Stimulated activated naive CD4-positive, alpha-beta T cell (primary cell): ENCODE results near the gene PSMA4.
"Not testable (repeated sequence)": the region's sequence is repeated elsewhere in the genome, so short reads cannot be mapped to it uniquely, and the experiment has no call there.

ENCODE experiments used
- DNase-seq, 6 experiments: peaks; one replicate each; lab custom pipeline; 2025; lab: John Stamatoyannopoulos, UW

Gene PSMA4

DNA sequence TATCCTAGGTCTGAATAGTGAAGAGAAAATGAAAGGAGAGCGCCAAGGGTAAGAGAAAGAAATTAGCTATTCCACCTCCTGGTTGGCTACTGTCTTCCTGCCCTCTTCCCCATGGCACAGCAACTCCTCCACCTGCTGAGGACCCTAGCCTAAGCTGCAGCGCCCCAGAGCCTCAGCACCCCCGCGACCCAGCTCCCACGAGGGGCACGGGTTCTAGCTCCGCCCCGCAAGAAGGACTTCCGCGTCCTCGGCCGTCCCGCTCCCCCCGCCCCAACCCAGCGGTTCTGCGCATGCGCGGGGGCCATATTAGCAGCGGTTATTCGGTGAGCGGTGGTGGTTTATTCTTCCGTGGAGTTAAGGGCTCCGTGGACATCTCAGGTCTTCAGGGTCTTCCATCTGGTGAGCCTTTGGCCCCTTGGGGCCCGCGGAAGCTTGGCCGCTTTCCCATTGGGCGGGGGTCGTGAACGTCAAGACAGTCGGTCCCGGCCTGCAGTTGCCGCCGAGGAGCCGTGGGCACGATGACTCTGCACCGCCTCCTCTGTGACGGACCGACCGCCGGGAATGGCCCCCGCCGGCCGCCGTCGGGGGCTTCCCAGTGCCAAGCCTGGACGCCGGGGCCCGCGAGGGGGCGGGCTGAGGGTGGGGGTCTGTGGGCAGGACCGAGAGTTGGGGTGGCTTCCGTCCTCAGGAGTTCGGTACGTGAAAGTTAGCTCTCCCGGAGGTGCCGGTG is at the start of gene PSMA4:
Gene PSMA4 (plus strand): TSS at position 304 of the 730 bp plus-strand sequence. CDS start 1,484 bp downstream, outside the sequence.
- peak; percentile 88 to 96 (median 92) for DNase-seq

DNA sequence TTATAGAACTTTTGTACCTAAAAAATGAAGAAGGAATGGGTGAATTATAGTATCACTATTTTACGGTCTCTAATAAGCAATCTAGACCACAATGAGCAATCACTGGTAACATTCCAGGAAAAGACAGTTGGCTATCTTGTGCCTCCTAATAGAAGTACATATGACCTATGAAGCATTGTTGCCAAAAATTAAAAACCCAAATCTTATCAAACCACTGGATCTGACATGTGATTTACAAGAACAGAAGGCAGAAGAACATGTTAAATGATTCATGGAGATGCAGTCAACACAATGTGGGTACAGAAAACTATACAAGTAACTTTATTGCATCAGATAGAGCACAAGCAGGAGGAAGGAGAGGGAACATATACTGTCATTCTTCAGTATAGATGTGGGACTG is 47.4 kb upstream of the PSMA4 start:
- DNase-seq, result no peak

DNA sequence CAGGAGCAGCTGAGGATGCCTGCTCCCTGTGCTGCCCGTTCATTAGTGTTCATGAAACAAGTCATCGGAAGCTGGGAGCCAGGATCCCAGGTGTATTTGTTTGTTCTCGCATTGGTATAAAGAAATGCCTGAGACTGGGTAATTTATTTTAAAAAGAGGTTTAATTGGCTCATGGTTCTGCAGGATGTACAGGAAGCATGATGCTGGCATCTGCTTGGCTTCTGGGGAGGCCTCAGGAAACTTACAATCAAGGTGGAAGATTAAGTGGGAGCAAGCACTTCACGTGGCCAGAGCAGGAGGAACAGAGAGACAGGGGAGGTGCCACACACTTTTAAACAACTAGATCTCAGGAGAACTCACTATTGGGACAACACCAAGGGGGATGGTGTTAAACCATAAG is 38.4 kb upstream of the PSMA4 start:
- DNase-seq, result no peak

DNA sequence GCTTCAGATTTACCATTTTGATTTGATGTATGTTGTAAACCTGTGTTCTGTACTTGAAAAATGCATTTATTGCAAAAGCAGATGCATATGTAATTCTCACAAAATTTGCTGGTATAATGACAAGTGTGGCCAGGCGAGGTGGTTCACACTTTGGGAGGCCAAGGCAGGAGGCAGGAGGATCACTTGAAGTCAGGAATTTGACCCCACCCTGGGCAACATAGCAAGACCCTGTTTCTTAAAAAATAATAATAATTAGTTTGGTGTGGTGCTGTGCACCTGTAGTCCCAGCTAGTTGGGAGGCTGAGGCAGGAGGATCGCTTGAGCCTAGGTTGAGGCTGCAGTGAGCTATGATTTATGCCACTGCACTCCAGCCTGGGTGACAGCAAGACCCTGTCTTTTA is 37.6 kb upstream of the PSMA4 start:
- DNase-seq, result no peak

DNA sequence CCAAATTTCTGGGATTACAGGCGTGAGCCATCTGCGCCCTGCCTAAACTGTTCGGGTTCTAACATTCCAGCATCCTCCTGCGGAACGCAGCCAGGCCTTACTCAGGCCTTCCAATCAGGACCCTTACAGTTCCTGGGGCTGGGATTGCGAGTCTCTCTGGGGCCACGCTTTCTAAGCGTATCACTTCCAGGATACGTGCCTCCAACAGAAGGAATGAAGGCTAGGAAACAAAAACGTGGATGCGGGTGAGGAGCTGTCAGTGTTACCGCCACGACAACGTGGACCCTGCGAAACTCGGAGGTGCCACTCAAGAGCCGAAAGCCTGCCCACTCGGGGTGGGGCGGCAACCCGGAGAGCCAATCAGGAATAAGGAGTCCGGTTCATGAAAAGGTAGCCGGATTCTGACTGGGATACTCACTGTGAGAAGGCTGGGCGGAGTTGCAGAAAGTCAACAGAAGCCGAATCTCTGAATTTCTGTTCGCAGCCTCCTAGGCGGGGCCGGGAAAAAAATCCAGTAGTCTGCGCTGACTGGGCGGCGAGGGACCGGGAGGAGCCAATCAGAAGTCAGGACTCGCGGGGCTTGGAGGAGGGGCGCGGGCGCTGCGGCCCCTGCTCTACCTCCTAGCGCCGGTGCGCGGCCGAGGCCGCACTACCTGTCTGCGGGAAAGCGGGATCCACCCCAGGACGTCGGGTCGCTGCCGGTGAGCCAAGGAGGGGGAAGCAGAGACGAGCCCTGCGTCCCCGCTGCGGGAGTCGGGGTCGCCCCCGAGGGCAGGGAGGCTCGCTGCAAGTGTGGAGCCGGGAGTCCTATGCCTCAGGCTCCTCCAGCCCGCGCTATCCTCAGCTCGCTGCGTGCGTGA is 33.0 kb upstream of the PSMA4 start, which contains the start of gene HYKK:
Gene HYKK (plus strand): TSS at position 607 of the 860 bp plus-strand sequence. CDS start 5,512 bp downstream, outside the sequence.
- DNase-seq, result peak; percentile 61 to 81 (median 68)

DNA sequence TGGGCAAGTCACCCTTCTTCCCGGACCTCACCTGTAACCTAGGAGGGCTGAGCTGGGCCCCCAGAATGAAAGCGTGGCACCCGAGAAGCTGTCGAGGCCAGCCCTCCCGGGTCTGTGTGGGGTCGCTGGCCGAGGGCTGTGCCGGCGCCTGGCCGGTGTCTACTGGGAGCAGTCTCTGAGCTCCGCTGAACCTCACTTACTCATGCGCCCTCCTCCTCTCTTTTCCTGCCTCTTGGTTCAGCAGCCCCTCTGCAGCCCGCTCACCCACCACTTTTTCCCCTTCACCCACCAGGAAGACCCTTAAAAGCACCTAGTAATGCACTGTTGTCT is 32.4 kb upstream of the PSMA4 start:
- peak in 1 of 6 experiments; percentile 34 for DNase-seq

DNA sequence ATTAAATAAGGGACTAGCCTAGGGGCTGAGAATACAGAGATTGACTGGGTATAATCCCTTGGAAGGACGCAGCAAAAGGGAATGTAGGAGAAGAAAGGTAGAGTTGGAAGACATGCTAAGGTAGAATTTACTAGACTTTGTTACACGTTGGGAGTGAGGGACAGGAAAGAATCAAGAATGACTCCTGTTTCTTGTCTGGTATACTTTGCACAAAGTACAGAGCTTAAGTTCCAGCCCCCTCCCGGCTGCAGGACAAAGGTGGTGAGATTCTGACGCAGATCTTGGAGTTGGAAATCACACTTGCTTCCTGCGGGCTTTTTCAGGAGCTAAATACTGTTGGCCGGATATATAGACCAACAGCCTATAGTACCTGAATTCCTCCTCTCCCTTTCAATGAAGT is 32.0 kb upstream of the PSMA4 start:
- no peak for DNase-seq

DNA sequence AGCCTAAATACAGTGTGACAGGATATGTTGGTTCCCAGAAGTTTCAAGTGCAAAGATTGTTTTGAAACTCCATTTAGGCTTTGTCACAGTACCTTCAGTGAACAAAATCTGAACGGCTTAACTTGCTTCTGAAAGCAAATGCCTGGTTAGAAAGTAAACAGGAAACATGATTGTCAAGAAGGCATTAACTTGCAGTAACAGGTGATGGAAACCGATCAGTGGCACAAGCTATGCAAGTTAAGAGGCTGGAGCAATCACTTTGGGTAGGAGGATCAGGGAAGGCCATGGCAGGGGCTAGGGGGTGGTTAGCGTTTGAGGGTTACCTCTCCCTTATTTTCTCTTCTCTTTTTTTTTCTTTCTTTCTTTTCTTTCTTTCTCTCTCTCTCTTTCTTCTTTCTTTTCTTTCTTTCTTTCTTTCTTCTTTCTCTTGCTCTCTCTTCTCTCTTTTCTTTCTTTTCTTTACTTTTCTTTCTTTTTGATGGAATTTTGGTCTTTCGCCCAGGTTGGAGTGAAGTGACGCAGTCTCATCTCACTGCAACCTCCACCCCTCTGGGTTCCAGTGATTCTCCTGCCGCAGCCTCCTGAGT is 30.4 kb upstream of the PSMA4 start:
- peak in 1 of 6 experiments; percentile 14 for DNase-seq

DNA sequence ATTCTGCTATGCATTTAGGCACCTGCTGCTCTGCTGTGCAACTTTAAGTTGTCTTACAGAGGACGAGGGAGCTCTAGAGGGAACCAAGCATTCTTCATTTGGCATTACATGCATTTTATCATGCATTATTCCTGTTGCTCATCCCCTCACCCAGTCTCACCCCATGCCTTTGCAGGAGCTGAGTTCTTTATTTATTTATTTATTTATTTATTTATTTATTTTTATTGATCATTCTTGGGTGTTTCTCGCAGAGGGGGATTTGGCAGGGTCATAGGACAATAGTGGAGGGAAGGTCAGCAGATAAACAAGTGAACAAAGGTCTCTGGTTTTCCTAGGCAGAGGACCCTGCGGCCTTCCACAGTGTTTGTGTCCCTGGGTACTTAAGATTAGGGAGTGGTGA is 20.2 kb upstream of the PSMA4 start:
- not testable (repeated sequence) for DNase-seq

DNA sequence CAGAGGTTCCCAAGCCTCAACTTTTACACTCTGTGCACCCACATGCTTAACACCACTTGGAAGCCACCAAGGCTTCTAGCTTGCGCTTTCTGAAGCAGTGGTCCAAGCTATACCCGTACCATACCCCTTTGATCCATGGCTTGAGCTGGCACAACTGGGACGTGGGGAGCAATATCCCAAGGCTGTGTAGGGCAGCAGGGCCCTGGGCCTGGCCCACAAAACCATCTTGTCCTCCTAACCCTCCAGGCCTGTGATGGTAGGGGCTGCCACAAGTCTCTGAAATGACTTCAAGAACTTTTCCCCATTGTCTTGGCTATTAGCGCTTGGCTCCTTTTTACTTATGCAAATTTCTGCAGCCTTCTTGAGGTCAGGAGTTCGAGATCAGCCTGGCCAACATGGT is 16.0 kb upstream of the PSMA4 start:
- no peak for DNase-seq

DNA sequence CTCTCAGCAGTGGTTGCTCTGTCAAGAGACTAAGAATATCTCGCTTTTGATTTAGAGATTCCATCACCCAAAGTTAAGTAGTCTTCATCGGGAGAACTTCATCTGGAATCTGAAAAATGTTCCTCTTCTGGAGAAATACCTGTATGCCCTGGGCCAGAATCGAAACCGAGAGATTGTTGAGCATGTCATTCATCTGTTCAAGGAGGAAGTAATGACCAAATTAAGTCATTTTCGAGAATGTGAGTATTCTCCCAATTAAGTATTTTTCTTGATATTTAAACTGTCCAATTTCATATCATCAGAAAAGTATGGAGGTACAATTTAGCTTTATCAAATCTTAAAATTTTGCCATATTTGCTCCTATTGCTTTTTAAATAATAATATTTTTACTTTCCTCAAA is 12.9 kb upstream of the PSMA4 start:
- no peak for DNase-seq

DNA sequence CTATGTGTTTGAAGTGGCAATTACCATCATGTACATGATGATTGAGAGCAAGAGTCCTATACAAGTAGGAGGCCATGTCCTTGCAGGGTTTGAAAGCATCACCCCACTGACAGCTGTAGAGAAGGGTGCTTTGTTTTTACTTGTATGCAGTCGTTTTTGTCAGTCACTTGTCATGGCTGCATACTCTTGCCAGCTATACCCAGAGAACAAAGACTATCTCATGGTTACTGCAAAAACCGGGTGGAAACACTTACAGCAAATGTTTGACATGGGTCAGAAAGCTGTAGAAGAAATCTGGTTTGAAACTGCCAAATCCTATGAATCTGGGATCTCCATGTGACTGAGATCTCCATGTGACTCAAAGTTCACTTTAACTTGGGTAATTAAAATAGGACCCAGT is 6.9 kb upstream of the PSMA4 start:
- DNase-seq, result no peak

DNA sequence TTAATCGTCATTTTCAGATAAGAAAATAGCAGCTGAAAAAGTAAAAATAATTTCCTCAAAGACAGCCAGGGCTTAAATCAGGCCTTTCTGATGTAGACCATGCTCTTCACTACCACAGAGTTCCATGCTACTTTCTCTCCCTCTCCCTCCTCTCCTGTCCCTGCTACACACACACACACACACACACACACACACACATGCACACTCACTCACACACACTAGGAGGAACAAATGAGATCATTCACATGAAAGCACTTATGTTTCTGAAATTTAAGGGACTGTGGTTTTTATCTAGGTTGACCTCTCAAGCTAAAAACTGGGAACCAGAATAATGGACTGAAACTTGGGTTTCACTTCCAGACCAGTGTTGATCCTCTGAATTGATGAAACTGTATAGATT is 4.1 kb upstream of the PSMA4 start:
- DNase-seq, result no peak

DNA sequence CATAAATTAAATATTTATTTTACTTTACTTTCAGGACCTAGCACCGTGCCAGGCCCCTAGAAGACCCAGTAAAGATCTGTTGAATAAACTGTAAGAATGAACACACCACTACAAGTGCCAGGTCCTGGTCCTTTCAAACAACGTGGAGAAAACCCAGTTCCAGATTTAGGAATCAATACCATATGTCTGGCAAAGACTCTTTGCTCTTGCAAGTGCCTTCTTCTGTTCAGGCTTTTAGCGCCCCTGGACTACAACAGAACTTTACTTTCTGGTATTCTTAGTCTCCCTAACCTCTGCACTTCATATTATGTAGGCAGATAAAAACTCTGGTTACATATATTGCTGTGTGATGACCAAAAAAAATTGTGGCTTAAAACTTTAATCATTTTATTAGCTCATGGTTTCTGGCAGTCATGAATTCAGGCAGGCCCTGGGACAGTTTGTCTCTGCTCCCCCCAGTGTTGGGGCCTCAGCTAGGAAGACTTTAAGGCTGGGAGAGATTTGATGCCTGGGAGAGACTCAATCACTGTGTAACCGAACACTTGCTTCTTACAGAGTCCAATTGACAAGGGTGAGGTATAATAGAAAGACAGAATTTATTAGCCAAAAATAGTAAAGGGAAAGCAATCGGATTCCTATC is 2.9 kb upstream of the PSMA4 start:
- DNase-seq, result no peak

DNA sequence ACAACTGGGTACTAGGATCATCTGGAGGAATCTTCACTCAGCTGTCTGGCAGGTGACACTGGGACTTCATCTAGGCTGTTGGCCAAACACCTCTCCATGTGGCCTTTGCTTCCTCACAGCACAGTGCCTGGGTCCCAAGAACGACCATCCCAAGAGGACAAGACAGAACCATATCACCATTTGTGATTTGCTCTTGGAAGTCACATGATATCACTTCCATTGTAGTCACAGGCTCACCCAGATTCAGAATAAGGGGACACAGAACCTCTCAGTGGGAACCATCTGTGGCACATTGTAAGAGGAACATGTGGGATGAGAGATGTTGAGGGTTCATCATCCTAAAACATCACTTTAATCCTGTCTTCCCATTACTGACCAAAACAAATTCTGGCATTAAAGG is 1.9 kb upstream of the PSMA4 start:
- DNase-seq, result no peak

DNA sequence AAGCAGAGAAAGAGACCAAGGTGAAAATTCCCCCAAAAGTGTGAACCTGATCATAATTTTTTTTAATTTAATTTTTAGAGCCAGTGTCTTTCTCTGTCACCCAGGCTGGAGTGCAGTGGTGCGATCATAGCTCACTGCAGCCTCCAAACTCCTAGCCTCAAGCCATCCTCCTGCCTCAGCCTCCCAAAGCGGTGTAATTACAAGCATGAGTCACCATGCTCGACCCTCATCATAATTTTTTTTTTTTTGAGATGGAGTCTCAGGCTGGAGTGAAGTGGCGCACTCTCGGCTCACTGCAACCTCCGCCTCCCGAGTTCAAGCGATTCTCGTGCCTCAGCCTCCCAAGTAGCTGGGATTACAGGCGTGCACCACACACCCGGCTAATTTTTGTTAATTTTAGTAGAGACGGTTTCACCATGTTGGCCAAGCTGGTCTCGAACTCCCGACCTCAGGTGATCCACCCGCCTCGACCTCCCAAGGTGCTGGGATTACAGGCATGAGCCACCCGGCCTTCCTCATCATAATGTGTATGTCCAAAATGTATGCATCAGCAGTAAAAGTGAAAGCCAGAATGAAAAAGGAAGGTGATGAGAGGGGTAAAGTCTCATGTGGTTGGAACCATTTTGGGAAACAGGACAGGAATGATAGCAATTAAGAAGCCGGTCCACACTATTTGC is 642 bp upstream of the PSMA4 start:
- not testable (repeated sequence) for DNase-seq

DNA sequence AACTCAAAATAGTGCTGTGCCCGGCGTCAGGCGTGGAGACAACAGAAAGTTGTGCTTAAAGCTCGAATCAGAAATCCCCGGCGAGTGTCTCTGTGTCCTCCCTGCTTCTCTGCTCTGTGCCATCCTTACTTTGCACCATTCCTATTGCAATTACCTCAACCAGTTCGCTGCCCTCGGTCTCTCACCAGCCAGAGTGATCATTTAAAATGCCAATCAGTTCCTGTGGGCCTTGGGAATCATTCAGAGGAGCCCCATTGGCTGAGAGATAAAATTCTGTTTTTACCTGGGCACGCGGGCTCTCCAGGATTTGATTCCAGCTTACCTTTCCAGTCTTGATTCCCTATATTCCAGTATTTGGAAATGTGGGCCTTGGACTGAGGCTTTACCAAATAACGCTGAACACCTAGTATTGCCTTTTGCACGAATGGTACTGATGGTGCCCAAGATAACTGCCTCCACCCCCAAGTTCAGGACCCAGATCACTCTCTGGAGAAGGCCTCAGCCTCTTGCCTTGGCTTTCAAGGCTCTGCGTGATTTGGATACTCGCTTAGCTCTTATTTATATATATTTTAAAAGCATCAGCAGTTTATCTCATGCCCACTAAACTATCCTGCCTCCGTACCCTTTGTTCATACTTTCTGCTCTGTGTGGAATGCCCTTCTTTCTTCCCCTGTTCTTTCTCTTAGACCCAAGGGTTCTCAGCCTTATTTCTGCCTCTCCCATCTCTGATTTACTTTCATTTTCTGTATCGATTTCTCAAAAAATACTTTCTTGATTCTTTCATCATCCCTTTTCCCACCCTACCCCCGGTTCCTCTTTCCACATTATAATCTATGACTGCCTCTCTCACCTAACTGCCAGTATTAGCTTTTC is 863 bp downstream of the PSMA4 start:
- no peak for DNase-seq

DNA sequence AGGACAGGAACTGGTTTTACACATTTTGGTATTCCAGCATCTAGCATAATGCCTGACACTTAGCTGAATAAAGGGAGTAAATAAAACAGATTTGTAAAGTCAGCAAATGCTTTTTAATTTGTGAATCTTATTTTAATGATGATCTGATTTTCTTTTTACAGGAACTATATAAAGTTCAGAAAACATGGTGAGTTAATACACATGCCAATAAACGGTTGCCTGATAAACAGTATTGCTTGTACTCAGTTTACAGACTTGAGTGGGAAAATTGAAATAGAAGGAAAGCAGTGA is 1.4 kb downstream of the PSMA4 start:
- DNase-seq, result no peak

DNA sequence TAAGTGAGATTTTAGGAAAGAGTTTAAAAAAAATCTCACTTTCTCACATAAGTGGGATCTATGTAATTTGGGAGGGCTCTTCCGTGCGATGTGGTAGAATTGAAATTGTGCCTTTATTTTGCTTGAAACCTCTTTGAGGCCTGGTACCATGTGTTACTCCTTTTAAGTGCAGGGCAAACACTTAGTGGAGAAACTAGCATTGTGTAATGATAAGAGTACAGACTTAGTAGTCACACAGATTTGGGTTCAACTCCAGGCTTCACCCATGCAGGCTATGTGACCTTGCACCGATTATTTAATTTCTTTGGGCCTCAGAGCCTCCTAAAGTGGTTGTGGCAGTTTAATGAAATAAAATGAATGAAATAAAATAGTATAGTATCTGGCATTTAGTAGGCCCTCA is 2.4 kb downstream of the PSMA4 start:
- DNase-seq, result no peak

DNA sequence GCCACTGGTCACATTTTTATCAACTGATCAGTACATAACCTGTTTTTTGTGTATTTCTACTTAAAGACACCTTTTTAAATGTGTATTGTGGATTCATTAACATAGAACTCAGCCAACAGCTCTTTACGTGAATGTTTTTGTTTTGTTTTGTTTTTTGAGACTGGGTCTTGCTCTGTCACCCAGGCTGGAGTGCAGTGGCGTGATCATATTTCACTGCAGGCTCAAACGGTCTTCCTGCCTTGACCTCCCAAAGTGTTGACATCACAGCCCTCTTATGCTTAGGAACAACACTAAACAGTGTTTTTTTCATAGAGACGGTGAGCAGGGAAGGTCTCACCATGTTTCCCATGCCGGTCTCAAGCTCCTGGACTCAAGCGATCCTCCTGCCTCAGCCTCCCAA is 9.9 kb downstream of the PSMA4 start:
- no peak for DNase-seq

DNA sequence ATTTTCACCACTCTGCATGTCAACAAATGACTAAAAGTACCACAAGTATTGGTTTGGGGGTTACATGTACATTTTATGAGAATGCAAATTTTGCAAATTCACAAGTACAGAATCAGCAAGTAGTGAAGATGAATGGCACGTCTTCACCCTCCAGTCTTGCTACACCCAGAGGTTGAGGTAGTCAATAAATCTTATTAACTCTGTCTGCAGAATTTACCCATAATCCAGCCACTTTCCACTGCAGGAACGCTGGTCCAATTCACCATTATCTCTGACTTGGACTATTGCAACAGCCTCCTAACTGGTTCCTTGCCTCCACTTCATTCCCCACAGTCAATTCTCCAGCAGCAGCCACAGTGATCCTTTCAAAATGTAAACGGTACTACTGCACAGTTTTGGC is 10.6 kb downstream of the PSMA4 start:
- DNase-seq, result no peak
